ENCODE results near the gene SPOP. TPM values are rescaled to one million over a fixed set of nuclear protein-coding genes. Genes with fewer than 3 reads are reported as not detected.

Gene SPOP
- total and polyA plus RNA-seq, 12 donors = 39.8 to 79.9 (median 65.8) TPM

DNA sequence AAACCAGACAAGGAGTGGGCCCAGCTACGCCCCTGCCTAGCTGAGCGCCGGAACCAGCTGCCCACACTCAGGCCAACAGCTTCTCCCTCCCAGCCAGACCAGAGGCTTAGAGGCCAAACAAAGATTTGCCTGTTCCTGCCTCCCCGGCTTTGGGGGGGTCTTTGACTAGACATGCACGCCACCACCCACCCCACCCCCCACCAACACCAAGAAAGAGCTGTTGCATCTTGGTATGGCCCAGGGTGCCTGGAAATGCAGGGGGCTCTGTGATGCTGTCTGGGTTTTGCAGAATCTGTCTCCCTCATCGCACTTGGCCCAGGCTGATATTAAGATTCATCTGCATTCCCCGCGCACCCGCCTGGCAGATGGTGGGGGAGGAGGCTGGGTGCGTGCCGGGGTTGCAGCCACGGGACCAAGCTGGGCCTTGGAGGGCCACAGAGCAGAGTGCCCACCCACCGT lies 103.5 kb downstream of the SPOP start:
- no peak for ATAC-seq
- WGBS, 2 donors = 61 to 62% methylated on average over 13 of the region's 13 CpGs
- Histone ChIP-seq H3K4me3 (no peak overlapping the region), H3K9me3 (no peaks in the 10 kb centered on the region), H3K36me3 (peaks cover 0 to 5% (median 0%) of the 10 kb centered on the region in 9 donors), H3K27ac (peak overlapping the region in 6 of 10 donors; percentile 35 to 73 (median 58)), H3K4me1 (peaks cover 6 to 57% (median 30%) of the 10 kb centered on the region in 9 donors), H3K27me3 (peaks cover 0 to 41% (median 0%) of the 10 kb centered on the region in 7 donors)
- TF ChIP-seq, protein P1, sequence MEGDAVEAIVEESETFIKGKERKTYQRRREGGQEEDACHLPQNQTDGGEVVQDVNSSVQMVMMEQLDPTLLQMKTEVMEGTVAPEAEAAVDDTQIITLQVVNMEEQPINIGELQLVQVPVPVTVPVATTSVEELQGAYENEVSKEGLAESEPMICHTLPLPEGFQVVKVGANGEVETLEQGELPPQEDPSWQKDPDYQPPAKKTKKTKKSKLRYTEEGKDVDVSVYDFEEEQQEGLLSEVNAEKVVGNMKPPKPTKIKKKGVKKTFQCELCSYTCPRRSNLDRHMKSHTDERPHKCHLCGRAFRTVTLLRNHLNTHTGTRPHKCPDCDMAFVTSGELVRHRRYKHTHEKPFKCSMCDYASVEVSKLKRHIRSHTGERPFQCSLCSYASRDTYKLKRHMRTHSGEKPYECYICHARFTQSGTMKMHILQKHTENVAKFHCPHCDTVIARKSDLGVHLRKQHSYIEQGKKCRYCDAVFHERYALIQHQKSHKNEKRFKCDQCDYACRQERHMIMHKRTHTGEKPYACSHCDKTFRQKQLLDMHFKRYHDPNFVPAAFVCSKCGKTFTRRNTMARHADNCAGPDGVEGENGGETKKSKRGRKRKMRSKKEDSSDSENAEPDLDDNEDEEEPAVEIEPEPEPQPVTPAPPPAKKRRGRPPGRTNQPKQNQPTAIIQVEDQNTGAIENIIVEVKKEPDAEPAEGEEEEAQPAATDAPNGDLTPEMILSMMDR (IDR thresholded peaks at IDR 0.05) = no peak
- no peak for DNase-seq
- intact Hi-C loops (cut with DNase I) = loop anchor here in 9 of 10 donors (5.0 to 10.0 kb wide), 8 partner anchors 103 to 423 kb away; partner anchors contain the start of genes DLX3 (in 2 of the 9), KAT7 (in 1 of the 9) and SPOP (in 1 of the 9)

DNA sequence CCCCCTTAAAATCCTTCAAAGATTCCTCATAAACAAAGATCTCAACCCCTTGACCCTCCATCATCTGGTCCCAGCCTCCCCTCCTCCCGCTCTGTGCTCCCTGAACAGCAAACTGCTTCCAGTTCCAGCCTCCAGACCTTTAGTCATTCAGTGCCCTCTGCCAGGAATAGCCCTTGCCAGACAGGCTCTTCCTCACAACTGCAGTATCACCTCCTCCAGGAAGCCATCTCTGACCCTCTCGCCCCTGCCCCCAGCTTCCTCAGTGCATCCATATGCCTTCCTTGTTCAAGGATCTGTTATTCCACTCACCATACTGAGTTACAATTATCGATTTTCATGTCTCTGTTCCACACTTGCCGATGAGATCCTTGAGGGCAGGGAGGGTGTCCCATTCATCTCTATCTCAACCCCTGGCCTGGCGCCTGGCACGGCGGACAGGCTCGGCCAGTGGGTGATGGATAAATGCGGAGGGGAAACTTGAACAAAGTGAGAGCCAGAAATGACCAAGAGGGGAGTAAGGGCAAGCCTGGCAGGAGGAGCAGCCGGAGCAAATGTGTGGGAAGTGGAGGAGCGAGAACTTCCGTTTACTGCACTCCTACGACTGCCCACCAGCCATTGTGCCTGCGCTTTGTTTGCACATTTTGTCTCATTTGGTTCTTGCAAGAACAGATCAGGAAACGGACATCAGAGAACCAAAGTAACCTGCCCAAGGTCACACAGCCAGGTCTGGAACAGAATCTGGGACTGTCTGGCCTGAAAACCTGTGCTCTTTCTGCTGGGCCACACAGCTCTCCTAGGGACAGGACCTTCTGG lies 104.2 kb downstream of the SPOP start:
- peaks cover 0 to 41% (median 0%) of the 10 kb centered on the region in 7 donors for H3K27me3 ChIP-seq
- TF ChIP-seq, protein P1 (IDR thresholded peaks at IDR 0.05) = no peak
- DNase-seq = no peak
- WGBS, 2 donors = 45 to 59% methylated on average over 15 of the region's 15 CpGs
- no peaks in the 10 kb centered on the region for H3K36me3 ChIP-seq
- no peak overlapping the region for H3K4me3 ChIP-seq
- peak overlapping the region in 4 of 10 donors; percentile 9 to 56 (median 40) for H3K27ac ChIP-seq
- peaks cover 6 to 57% (median 30%) of the 10 kb centered on the region in 9 donors for H3K4me1 ChIP-seq
- intact Hi-C loops (cut with DNase I) = loop anchor here in 9 of 10 donors (5.0 to 10.0 kb wide), 8 partner anchors 104 to 424 kb away; partner anchors contain the start of genes DLX3 (in 2 of the 9), KAT7 (in 1 of the 9) and SPOP (in 1 of the 9)
- ATAC-seq = no peak
- no peaks in the 10 kb centered on the region for H3K9me3 ChIP-seq

- TF ChIP-seq, protein P1 (IDR thresholded peaks at IDR 0.05) = no peak
- DNase-seq (no peak), ATAC-seq (no peak)
- WGBS, 2 donors = 83 to 87% methylated on average over 6 of the region's 6 CpGs
- peaks cover 6 to 62% (median 34%) of the 10 kb centered on the region in 9 donors for H3K4me1 ChIP-seq
- H3K36me3 ChIP-seq = no peaks in the 10 kb centered on the region
- no peak overlapping the region for H3K27ac ChIP-seq
- no peak overlapping the region for H3K4me3 ChIP-seq
- peaks cover 0 to 34% (median 0%) of the 10 kb centered on the region in 7 donors for H3K27me3 ChIP-seq
- intact Hi-C loops (cut with DNase I) = loop anchor here in 9 of 10 donors (5.0 to 10.0 kb wide), 8 partner anchors 104 to 424 kb away; partner anchors contain the start of genes DLX3 (in 2 of the 9), KAT7 (in 1 of the 9) and SPOP (in 1 of the 9)
- H3K9me3 ChIP-seq = no peaks in the 10 kb centered on the region
Measured at GRCh38 chr17:49572806-49573420, 105.0 kb downstream of the SPOP start.

GRCh38 chr17:49572226-49572625 lies 105.7 kb downstream of the SPOP start:
- DNase-seq = no peak
- H3K4me1 ChIP-seq = peaks cover 5 to 62% (median 27%) of the 10 kb centered on the region in 9 donors
- intact Hi-C loops (cut with DNase I) = loop anchor here in 9 of 10 donors (5.0 to 10.0 kb wide), 8 partner anchors 105 to 425 kb away; partner anchors contain the start of genes DLX3 (in 2 of the 9), KAT7 (in 1 of the 9) and SPOP (in 1 of the 9)

More at GRCh38 chr17:49572226-49572625, 105.7 kb downstream of the SPOP start:
- TF ChIP-seq, protein P1 (IDR thresholded peaks at IDR 0.05) = no peak
- ATAC-seq = no peak
- Histone ChIP-seq H3K9me3 (no peaks in the 10 kb centered on the region), H3K27me3 (peaks cover 0 to 33% (median 0%) of the 10 kb centered on the region in 7 donors), H3K27ac (no peak overlapping the region), H3K4me3 (no peak overlapping the region), H3K36me3 (no peaks in the 10 kb centered on the region)
- 61 to 65% methylated on average over 3 of the region's 3 CpGs for WGBS, 2 donors
